Measurements from ENCODE around the gene LTA.

- TF ChIP-seq, protein P1, sequence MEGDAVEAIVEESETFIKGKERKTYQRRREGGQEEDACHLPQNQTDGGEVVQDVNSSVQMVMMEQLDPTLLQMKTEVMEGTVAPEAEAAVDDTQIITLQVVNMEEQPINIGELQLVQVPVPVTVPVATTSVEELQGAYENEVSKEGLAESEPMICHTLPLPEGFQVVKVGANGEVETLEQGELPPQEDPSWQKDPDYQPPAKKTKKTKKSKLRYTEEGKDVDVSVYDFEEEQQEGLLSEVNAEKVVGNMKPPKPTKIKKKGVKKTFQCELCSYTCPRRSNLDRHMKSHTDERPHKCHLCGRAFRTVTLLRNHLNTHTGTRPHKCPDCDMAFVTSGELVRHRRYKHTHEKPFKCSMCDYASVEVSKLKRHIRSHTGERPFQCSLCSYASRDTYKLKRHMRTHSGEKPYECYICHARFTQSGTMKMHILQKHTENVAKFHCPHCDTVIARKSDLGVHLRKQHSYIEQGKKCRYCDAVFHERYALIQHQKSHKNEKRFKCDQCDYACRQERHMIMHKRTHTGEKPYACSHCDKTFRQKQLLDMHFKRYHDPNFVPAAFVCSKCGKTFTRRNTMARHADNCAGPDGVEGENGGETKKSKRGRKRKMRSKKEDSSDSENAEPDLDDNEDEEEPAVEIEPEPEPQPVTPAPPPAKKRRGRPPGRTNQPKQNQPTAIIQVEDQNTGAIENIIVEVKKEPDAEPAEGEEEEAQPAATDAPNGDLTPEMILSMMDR (IDR thresholded peaks at IDR 0.05), result no peak
- TF ChIP-seq EP300 (IDR thresholded peaks at IDR 0.05), result no peak
These were observed 43.7 kb upstream of the LTA start for GRCh38 chr6:31528307-31528777.

Data from ovary (tissue), 3 donors.